Measurements from ENCODE around the gene INO80B.

GRCh38 chr2:74428675-74429074 lies 26.2 kb upstream of the INO80B start:
- TF ChIP-seq CTCF (IDR thresholded peaks at IDR 0.05) (no peak), POLR2A (IDR thresholded peaks at IDR 0.05) (no peak)

Measured in uterus (tissue), 2 donors.